Stomach (tissue), 4 donors: ENCODE results near the gene MIPEP.

Experiments
- CTCF ChIP-seq, 7 experiments: fragments of 450-650 bp in 4 of 7; fragments of 200-600 bp in 3 of 7; sonication (generic) in 3 of 7; IDR thresholded peaks; one replicate each; pipeline ENCODE4 v1.5.1; 2016 to 2019; ENCODE audit warnings: antibody characterized with exemption in 7 of 7, control low read depth in 2 of 7, mild to moderate bottlenecking in 1 of 7
- POLR2A ChIP-seq, 4 donors: fragments of 450-650 bp; IDR thresholded peaks; one replicate each; pipeline ENCODE4 v1.6.1; 2016; ENCODE audit warnings: antibody characterized with exemption in 4 of 4, control low read depth in 2 of 4, mild to moderate bottlenecking in 1 of 4, moderate library complexity in 1 of 4

GRCh38 chr13:23792680-23793079 lies 96.5 kb downstream of the MIPEP start:
- TF ChIP-seq POLR2A (IDR thresholded peaks at IDR 0.05) = no peak
- no peak for TF ChIP-seq CTCF (IDR thresholded peaks at IDR 0.05)
